Posterior cingulate gyrus (tissue), 11 donors: ENCODE data around the gene GLIPR2.
"Not testable (repeated sequence)": the region's sequence is repeated elsewhere in the genome, so short reads cannot be mapped to it uniquely, and the experiment has no call there.

Source experiments
- DNase-seq, 10 donors: peaks; one replicate each; pipeline versions ENCODE4 v3.0.0 to v3.0.0-alpha.2; 2020 to 2021; ENCODE audit warnings: mixed read lengths in 3 of 10
- intact Hi-C: fragments of 100-400 bp; cut with DNase I; formaldehyde crosslinking; loops from one replicate; pipeline ENCODE4 v1.15.1; 2023

GLIPR2 gene

GRCh38 chr9:36160126-36160525 lies 23.6 kb downstream of the GLIPR2 start:
- intact Hi-C loops: not testable (repeated sequence)
- DNase-seq: peak in 3 of 10 donors; percentile 26 to 55 (median 48)

DNA sequence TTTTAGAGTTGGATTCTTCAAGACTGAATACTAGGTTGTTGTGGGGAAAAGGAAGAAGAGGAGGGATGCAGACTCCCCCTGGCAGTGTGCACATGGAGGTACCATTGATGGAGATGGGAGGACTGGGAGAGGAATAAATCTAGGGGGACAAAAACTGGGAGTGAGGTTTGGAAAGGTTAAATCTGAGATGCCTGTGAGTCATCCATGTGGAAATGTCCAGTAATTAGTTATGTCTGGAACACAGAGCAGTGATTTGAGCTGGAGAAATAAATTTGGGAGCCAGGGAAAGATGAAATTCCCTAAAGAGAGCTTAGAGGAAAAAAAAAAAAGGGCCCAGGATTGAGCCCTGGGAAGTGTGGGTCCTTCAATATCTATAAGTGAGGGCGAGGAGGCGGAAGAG lies 24.7 kb downstream of the GLIPR2 start:
- DNase-seq: no peak
- intact Hi-C loops: no loop called here

DNA sequence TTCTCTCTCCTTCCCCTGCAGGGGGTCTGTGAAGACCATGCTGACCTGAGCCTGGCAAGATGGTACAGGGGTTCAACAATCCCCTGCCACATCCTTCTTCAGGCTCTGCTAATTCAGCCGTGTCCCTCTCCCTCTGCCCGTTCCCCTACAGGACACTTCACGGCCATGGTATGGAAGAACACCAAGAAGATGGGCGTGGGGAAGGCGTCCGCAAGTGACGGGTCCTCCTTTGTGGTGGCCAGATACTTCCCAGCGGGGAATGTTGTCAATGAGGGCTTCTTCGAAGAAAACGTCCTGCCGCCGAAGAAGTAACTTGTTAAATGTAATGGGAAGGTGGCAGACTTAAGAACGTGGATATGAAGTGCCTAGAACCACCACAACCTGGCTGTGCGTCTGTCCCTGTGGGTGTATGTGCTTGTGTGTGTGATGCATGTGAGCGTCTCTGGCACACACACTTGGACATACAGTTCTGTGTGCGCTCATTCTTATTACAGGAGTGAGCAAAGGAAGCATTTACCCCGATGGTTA lies 25.7 kb downstream of the GLIPR2 start:
- intact Hi-C loops: no loop called here
- DNase-seq: peak in 3 of 10 donors; percentile 13 to 49 (median 31)

DNA sequence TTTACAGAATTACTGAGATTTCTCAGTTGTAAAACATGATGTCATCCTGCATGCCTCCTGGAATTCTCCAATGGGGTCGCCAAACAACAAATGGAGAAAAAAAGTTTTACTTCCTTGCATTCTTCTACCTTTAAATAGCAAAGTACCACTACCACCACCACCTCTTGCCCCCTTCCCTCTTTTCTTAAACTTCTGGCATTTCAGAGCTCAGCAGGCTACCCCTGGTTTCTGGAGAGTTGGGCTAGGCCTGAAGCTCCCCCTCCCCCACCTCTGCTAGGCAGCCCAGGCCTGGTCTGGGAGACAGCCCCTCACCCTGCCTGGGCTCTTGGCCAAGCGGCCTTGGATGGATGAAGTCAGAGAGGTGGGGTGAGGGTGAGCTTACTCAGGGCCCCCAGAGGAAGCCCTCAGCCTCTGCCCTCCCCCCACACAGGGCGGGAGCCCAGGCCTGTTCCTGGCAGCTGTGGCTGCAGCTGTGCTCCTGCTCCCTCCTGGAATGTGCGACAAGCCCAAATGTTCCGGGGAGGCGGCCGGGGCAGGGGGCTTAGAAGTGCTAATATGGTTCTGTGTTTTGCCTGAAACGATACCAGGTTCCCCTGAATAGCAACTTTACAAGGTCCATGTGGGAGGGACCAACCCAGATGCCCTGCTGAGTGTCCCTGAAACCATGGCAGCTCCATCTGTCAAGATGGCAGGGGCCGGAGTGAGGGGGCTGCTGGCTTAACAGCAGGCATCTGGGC lies 26.7 kb downstream of the GLIPR2 start:
- peak in 7 of 10 donors; percentile 27 to 92 (median 54) for DNase-seq
- intact Hi-C loops: no loop called here

GRCh38 chr9:36163786-36164170 lies 27.2 kb downstream of the GLIPR2 start:
- intact Hi-C loops: no loop called here
- DNase-seq: peak in 1 of 10 donors; percentile 4

GRCh38 chr9:36164372-36164771 lies 27.8 kb downstream of the GLIPR2 start:
- intact Hi-C loops: no loop called here
- peak in 1 of 10 donors; percentile 73 for DNase-seq

DNA sequence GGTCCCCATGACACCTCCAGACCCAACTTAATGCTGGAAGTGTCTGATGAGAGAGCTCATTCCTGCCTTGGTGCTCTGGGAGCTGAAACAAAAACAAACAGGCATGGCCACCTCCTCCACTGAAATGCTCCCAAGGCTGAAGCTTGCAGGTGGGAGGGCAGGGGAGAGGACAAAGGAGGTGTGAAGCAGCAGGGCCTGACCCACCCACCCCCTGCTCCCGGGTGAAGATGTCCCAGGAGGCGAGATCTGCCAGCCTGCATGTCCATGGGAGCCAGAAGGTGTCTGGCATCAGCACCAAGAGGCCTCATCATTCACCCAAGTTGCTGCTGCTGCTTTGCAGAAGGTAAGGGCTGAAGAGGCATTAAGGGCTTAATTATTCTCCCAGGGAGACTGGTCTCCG lies 28.5 kb downstream of the GLIPR2 start:
- intact Hi-C loops: loop anchor here (5.0 kb wide), 1 partner anchor 208 kb away; the partner anchor contains the start of gene OR2S2
- DNase-seq: peak in 2 of 10 donors; percentile 65 to 72

- DNase-seq: no peak
- intact Hi-C loops: loop anchor here (1.0 to 5.0 kb wide), 2 partner anchors 62 to 208 kb away; partner anchors contain the start of gene OR2S2
Measured at GRCh38 chr9:36165826-36166167, 29.3 kb downstream of the GLIPR2 start.

- intact Hi-C loops: loop anchor here (1.0 to 5.0 kb wide), 2 partner anchors 63 to 209 kb away; partner anchors contain the start of gene OR2S2
- DNase-seq: peak; percentile 69 to 98 (median 86)
Measured at GRCh38 chr9:36166168-36166927, 29.8 kb downstream of the GLIPR2 start.

GRCh38 chr9:36169166-36169565 lies 32.6 kb downstream of the GLIPR2 start, which contains the start of gene CCIN:
Gene CCIN (plus strand): TSS chr9:36169388. CDS start chr9:36169503, 115 bp downstream.
- intact Hi-C loops: loop anchor here (5.0 kb wide), 1 partner anchor 212 kb away; the partner anchor contains the start of gene OR2S2
- DNase-seq: no peak

DNA sequence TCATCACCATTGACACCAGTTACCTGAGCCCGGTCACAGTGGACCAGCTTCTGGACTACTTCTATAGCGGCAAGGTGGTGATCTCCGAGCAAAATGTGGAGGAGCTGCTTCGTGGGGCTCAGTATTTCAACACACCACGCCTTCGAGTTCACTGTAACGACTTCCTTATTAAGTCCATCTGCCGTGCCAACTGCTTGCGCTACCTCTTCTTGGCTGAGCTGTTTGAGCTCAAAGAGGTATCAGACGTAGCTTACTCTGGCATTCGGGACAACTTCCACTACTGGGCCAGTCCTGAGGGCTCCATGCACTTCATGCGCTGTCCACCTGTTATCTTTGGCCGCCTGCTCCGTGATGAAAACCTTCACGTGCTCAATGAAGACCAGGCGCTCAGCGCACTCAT lies 33.2 kb downstream of the GLIPR2 start:
- intact Hi-C loops: loop anchor here (5.0 kb wide), 1 partner anchor 212 kb away; the partner anchor contains the start of gene OR2S2
- peak in 1 of 10 donors; percentile 55 for DNase-seq

DNA sequence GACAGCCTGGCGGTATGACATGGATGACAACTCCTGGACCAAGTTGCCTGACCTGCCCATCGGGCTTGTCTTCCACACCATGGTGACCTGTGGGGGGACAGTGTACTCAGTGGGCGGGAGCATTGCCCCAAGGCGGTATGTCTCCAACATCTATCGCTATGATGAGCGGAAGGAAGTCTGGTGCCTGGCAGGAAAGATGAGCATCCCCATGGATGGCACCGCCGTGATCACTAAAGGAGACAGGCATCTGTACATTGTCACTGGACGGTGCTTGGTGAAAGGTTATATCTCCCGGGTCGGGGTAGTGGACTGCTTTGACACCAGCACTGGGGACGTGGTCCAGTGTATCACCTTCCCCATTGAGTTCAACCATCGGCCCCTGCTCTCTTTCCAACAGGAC lies 34.0 kb downstream of the GLIPR2 start:
- peak in 1 of 10 donors; percentile 57 for DNase-seq
- intact Hi-C loops: no loop called here

GRCh38 chr9:36173861-36174260 lies 37.3 kb downstream of the GLIPR2 start:
- intact Hi-C loops: no loop called here
- no peak for DNase-seq

GRCh38 chr9:36174271-36174670 lies 37.7 kb downstream of the GLIPR2 start:
- intact Hi-C loops: no loop called here
- no peak for DNase-seq

DNA sequence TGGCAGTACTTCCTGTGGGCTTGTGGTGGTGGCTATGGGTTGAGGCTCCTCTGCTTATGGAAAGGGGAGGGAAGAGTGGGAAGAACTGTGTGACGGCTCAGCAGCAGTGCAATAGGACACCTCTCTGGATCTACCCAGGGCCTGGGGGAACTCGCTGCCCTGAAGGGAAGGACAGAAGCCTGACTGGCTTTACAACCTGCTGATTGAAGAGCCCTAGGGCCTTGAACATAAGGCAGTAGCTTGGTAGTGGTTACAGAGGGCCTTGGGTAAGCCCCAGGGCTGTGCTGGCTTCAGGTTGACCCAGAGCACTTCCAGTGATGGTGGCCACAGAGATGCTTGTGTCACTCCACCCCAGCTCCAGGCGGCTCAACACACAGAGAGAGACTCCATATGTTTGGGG lies 38.2 kb downstream of the GLIPR2 start:
- intact Hi-C loops: no loop called here
- no peak for DNase-seq

- intact Hi-C loops, DNase-seq: not testable (repeated sequence)
Measured at GRCh38 chr9:36175209-36175608, 38.7 kb downstream of the GLIPR2 start.

DNA sequence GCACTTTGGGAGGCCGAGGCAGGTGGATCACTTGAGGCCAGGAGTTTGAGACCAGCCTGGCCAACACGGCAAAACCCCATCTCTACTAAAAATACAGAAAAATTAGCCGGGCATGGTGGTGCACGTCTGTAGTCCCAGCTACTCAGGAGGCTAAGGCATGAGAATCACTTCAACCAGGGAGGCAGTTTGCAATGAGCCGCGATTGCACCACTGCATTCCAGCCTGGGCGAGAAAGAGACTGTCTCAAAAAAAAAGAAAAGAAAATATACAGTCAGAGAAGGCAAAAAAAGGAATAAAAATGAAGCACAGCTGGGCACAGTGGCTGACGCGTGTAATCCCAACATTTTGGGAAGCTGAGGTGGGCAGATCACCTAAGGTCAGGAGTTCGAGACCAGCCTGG lies 40.0 kb downstream of the GLIPR2 start:
- DNase-seq, intact Hi-C loops: not testable (repeated sequence)

GRCh38 chr9:36177571-36177970 lies 41.0 kb downstream of the GLIPR2 start:
- intact Hi-C loops: no loop called here
- DNase-seq: no peak

DNA sequence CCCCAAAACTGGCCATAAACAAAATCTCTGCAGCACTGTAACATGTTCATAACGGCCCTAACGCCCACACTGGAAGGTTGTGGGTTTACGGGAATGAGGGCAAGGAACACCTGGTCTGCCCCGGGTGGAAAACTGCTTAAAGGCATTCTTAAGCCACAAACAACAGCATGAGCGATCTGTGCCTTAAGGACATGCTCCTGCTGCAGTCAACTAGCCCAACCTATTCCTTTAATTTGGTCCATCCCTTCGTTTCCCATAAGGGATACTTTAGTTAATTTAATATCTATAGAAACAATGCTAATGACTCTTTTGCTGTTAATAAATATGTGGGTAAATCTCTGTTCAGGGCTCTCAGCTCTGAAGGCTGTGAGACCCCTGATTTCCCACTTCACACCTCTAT lies 43.7 kb downstream of the GLIPR2 start:
- intact Hi-C loops, DNase-seq: not testable (repeated sequence)

GRCh38 chr9:36187414-36187813 lies 50.9 kb downstream of the GLIPR2 start:
- intact Hi-C loops: no loop called here
- no peak for DNase-seq

DNA sequence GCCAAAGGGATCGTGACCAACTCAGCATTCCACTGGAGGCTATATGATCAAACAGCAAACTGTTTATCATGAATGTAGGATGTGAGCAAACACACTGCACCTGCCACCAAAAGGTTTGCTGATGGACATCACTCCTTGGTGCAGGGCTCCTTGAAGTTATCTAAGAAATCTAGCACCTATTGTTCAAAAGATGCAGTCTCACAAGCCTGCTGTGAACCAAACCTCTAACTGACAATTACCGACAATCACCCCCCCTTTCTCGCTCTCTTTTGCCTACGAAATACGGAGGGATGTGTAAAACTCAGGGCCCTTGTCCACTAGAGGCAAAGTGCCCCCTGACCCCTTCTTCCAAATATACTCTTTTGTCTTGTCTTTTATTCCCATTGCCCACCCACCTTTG lies 51.7 kb downstream of the GLIPR2 start:
- peak in 1 of 10 donors; percentile 39 for DNase-seq
- intact Hi-C loops: no loop called here
